T47D (cell line): ENCODE measurements around the gene PITX2.

Experiments
- DNase-seq, 2 experiments: peaks; one replicate each; pipeline versions ENCODE4 v3.0.0 to v3.0.0-alpha.2; 2011 to 2012; ENCODE audit warnings: low read depth in 1 of 2, low spot score in 1 of 2
- JUND ChIP-seq: IDR thresholded peaks from 2 replicates; pipeline ENCODE4 v1.6.1; 2012; ENCODE audit warnings: low read depth
- in situ Hi-C: cut with HindIII; loops from 2 replicates; pipeline ENCODE4 v1.10.0; 2016; ENCODE audit warnings: low sequenced_read_pairs, low pct_unique_long_range_greater_than_20kb

The PITX2 gene

GRCh38 chr4:110625576-110626257, 2.8 kb upstream of the PITX2 start:
- DNase-seq: no peak
- no peak for TF ChIP-seq JUND
- in situ Hi-C loops: no loop called here

- no peak for DNase-seq
- in situ Hi-C loops: no loop called here
- no peak for TF ChIP-seq JUND
Observed at GRCh38 chr4:110624904-110625494, 2.1 kb upstream of the PITX2 start.

GRCh38 chr4:110624398-110624780, 1.5 kb upstream of the PITX2 start:
- no peak for TF ChIP-seq JUND
- DNase-seq: no peak
- in situ Hi-C loops: no loop called here

- no peak for DNase-seq
- in situ Hi-C loops: no loop called here
- no peak for TF ChIP-seq JUND
Observed at GRCh38 chr4:110623718-110624397, 981 bp upstream of the PITX2 start.

- in situ Hi-C loops: no loop called here
- no peak for DNase-seq
- no peak for TF ChIP-seq JUND
Observed at GRCh38 chr4:110621839-110622751, 782 bp downstream of the PITX2 start.

GRCh38 chr4:110621328-110621812, 1.5 kb downstream of the PITX2 start:
- no peak for DNase-seq
- in situ Hi-C loops: no loop called here
- TF ChIP-seq JUND: no peak

GRCh38 chr4:110620691-110621327, 2.1 kb downstream of the PITX2 start:
- DNase-seq: no peak
- no peak for TF ChIP-seq JUND
- in situ Hi-C loops: no loop called here

- DNase-seq: no peak
- in situ Hi-C loops: no loop called here
- no peak for TF ChIP-seq JUND
Observed at GRCh38 chr4:110620322-110620690, 2.6 kb downstream of the PITX2 start.

- in situ Hi-C loops: no loop called here
- no peak for TF ChIP-seq JUND
Observed at GRCh38 chr4:110619463-110620247, 3.2 kb downstream of the PITX2 start.

GRCh38 chr4:110618581-110619462, 4.1 kb downstream of the PITX2 start:
- DNase-seq: no peak
- no peak for TF ChIP-seq JUND
- in situ Hi-C loops: no loop called here

More at GRCh38 chr4:110619463-110620247, 3.2 kb downstream of the PITX2 start:
- no peak for DNase-seq
